22Rv1 (cell line): ENCODE measurements around the gene LSS.

Experiments
- H3K27ac ChIP-seq: fragments of 450-650 bp; 2 replicates; pipeline ENCODE4 v1.5.1; 2017
- ZFX ChIP-seq: fragments of 450-650 bp; IDR thresholded peaks from 2 replicates; pipeline ENCODE4 v1.6.1; 2017; ENCODE audit warnings: antibody characterized with exemption, borderline replicate concordance
- TF ChIP-seq, protein P1 (sequence below): fragments of 450-650 bp; IDR thresholded peaks from 2 replicates; pipeline ENCODE4 v1.5.1; 2017; ENCODE audit warnings: mild to moderate bottlenecking

LSS gene

GRCh38 chr21:46264690-46265144 is 36.1 kb upstream of the LSS start:
- no peak for TF ChIP-seq ZFX
- TF ChIP-seq, protein P1, sequence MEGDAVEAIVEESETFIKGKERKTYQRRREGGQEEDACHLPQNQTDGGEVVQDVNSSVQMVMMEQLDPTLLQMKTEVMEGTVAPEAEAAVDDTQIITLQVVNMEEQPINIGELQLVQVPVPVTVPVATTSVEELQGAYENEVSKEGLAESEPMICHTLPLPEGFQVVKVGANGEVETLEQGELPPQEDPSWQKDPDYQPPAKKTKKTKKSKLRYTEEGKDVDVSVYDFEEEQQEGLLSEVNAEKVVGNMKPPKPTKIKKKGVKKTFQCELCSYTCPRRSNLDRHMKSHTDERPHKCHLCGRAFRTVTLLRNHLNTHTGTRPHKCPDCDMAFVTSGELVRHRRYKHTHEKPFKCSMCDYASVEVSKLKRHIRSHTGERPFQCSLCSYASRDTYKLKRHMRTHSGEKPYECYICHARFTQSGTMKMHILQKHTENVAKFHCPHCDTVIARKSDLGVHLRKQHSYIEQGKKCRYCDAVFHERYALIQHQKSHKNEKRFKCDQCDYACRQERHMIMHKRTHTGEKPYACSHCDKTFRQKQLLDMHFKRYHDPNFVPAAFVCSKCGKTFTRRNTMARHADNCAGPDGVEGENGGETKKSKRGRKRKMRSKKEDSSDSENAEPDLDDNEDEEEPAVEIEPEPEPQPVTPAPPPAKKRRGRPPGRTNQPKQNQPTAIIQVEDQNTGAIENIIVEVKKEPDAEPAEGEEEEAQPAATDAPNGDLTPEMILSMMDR = no peak
- no peak overlapping the region for H3K27ac ChIP-seq

DNA sequence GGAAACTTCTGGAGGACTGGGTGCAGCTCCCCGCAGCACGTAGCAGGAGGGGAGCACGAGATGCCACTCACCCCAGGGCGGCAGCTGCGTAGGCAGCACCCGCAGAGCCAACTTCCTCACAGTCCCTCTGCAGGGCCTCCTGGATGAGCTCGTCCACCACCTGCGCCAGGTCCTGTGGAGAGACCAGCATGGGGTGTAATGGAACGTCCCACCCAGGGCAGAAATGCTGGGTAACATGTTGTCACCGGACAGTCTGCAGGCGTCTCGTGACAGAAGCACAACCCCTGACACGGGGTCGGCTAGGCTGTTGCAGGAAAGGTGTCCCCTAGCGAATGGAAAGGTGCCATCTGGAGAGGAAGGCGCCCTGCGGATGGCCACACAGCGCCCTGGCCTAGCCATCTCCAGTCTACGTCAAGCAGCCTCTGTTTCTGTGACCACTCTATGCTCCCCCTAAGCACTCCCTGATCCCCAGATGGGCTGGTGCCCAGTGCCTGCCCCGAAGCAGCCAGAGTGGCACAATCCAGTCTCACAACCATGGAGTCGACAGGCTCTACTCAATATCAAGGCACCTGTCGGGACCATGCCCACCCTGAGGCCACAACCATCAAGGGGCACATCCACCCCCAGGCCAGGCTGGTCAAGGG is 35.6 kb upstream of the LSS start:
- no peak overlapping the region for H3K27ac ChIP-seq
- TF ChIP-seq, protein P1 = no peak
- TF ChIP-seq ZFX = no peak

- TF ChIP-seq, protein P1 = no peak
- no peak for TF ChIP-seq ZFX
- no peak overlapping the region for H3K27ac ChIP-seq
Observed at GRCh38 chr21:46256501-46256994, 28.0 kb upstream of the LSS start.

DNA sequence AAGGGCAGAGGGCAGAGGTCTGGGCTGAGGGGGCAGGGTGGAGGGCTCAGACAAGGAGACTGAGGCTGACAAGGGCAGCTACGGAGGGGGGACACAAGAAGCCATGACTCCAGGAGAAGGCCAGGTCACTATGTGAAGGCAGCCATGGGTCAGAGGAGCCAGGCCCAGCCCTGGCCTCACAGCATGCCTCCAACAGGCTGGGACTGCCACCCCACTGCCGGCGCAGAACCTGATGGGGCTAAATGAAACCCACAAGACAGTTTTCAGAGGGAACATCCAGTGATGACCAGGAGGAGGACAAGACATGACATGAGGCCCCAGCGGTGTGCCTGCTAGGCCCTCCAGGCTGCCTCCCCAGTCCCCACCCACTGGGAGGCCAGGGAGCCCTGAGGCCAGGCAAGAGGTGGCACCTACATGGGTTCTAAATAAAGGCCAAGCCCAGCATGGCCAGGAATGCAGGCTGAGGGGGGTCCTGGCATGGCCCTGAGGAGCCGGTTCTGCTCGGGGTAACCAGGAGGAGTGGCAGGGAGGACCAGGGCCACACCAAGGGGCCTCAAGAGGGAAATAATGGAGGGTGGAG is 27.3 kb upstream of the LSS start:
- TF ChIP-seq ZFX = no peak
- TF ChIP-seq, protein P1 = no peak
- H3K27ac ChIP-seq = no peak overlapping the region

GRCh38 chr21:46255166-46255565 is 26.6 kb upstream of the LSS start:
- no peak overlapping the region for H3K27ac ChIP-seq
- no peak for TF ChIP-seq ZFX
- TF ChIP-seq, protein P1 = no peak

- no peak overlapping the region for H3K27ac ChIP-seq
Observed at GRCh38 chr21:46254208-46254975, 25.8 kb upstream of the LSS start.

More at GRCh38 chr21:46254208-46254975, 25.8 kb upstream of the LSS start:
- no peak for TF ChIP-seq ZFX
- TF ChIP-seq, protein P1 = no peak
